Ishikawa (cell line): ENCODE data around the gene CES3.

Source experiments
- CREB1 ChIP-seq: IDR thresholded peaks from 2 replicates; pipeline ENCODE4 v1.6.1; 2012; ENCODE audit warnings: low read depth
- EGR1 ChIP-seq: IDR thresholded peaks from 2 replicates; pipeline ENCODE4 v1.6.1; 2012
- EP300 ChIP-seq: IDR thresholded peaks from 2 replicates; pipeline ENCODE4 v1.6.1; 2012; ENCODE audit warnings: borderline replicate concordance

- TF ChIP-seq EP300 (0 out of 2 replicates have a peak, but pooled peaks have one; percentile 34), CREB1 (no peak), EGR1 (no peak)
Observed at GRCh38 chr16:66970775-66971720, 10.0 kb downstream of the CES3 start.
